Endothelial cell of umbilical vein (primary cell): ENCODE measurements around the gene DUSP28. TPM values are rescaled to one million over a fixed set of nuclear protein-coding genes. Genes with fewer than 3 reads are reported as not detected.

ENCODE experiments used
- BruUV-seq: library from RNA; stranded (reverse); fragments of 400-500 nt; replicated peaks from 2 replicates; lab custom pipeline; 2021; lab: Mats Ljungman, UMichigan
- CTCF ChIA-PET: fragments of 300-600, 350-600 bp; sonication (Branson Sonifier 250); formaldehyde crosslinking; loops from one replicate; lab custom pipeline; 2021; ENCODE audit warnings: antibody characterized with exemption, inconsistent platforms; lab: Charles Lee
- POLR2A ChIA-PET: fragments of 300-600, 350-600 bp; sonication (Branson Sonifier 250); formaldehyde crosslinking; loops from one replicate; lab custom pipeline; 2021; ENCODE audit warnings: antibody characterized with exemption, inconsistent platforms; lab: Charles Lee
- DNase-seq: peaks from one replicate; pipeline ENCODE4 v3.0.0-alpha.2; 2011; ENCODE audit warnings: low read depth, low spot score
- FAIRE-seq: peaks from 2 replicates; lab custom pipeline; 2011; peaks lifted over from hg19 to GRCh38; lab: Jason Lieb, UNC
- H2AFZ ChIP-seq: 2 replicates; pipeline ENCODE4 v1.6.0; 2012; ENCODE audit warnings: low read depth, low read length, control low read depth, inconsistent platforms
- H3K27ac ChIP-seq: 2 replicates; pipeline ENCODE4 v1.5.1; 2011; ENCODE audit warnings: low read depth, mild to moderate bottlenecking, control low read depth, low read length, moderate library complexity; ENCODE audit not compliant: insufficient read depth
- H3K27me3 ChIP-seq, 2 experiments: 2 replicates each; pipeline versions ENCODE4 v1.6.0 to v1.6.1; 2011; ENCODE audit warnings: low read length in 2 of 2, mixed read lengths in 1 of 2; ENCODE audit not compliant: control insufficient read depth in 2 of 2, insufficient read depth in 2 of 2
- H3K36me3 ChIP-seq, 2 experiments: 2 replicates in 1 of 2; 3 replicates in 1 of 2; pipeline ENCODE4 v1.5.1; 2011; ENCODE audit warnings: low read length in 2 of 2, mild to moderate bottlenecking in 1 of 2, moderate library complexity in 1 of 2; ENCODE audit not compliant: control insufficient read depth in 2 of 2, insufficient read depth in 2 of 2; ENCODE audit errors: extremely low read depth in 1 of 2
- H3K4me1 ChIP-seq: 3 replicates; pipeline ENCODE4 v1.5.1; 2011; ENCODE audit warnings: mild to moderate bottlenecking, low read length; ENCODE audit not compliant: control insufficient read depth, insufficient read depth; ENCODE audit errors: extremely low read depth
- H3K4me2 ChIP-seq: 2 replicates; pipeline ENCODE4 v1.6.1; 2011; ENCODE audit warnings: low read length, control low read depth, mixed read lengths; ENCODE audit not compliant: insufficient read depth
- H3K4me3 ChIP-seq, 3 experiments: fragments of 200-600 bp in 1 of 3; sonication (generic), shearing (Covaris generic) in 1 of 3; replicated peaks in 1 of 3; 2 replicates each; pipeline ENCODE4 v1.5.1; 2011 to 2016; ENCODE audit warnings: control low read depth in 3 of 3, low read length in 3 of 3, mild to moderate bottlenecking in 2 of 3, inconsistent platforms in 1 of 3, low read depth in 1 of 3, moderate library complexity in 1 of 3; ENCODE audit not compliant: insufficient read depth in 1 of 3
- H3K79me2 ChIP-seq: 2 replicates; pipeline ENCODE4 v1.6.0; 2012; ENCODE audit warnings: low read length, inconsistent platforms; ENCODE audit not compliant: control insufficient read depth, insufficient read depth
- H3K9ac ChIP-seq: replicated peaks from 2 replicates; pipeline ENCODE3; 2011; ENCODE audit warnings: low read length, control low read depth; ENCODE audit not compliant: insufficient read depth; ENCODE audit errors: extremely low read depth
- H3K9me1 ChIP-seq: replicated peaks from 3 replicates; pipeline ENCODE4 v1.6.0; 2011; ENCODE audit warnings: mild to moderate bottlenecking, low read length; ENCODE audit not compliant: control insufficient read depth, insufficient read depth; ENCODE audit errors: extremely low read depth
- H3K9me3 ChIP-seq: replicated peaks from 2 replicates; pipeline ENCODE4 v1.5.1; 2012; ENCODE audit warnings: low read length, inconsistent platforms; ENCODE audit not compliant: control insufficient read depth, insufficient read depth
- H4K20me1 ChIP-seq: replicated peaks from 2 replicates; pipeline ENCODE3; 2011; ENCODE audit warnings: mild to moderate bottlenecking, low read length; ENCODE audit not compliant: control insufficient read depth, insufficient read depth; ENCODE audit errors: extremely low read depth
- EZH2 ChIP-seq: IDR thresholded peaks from 2 replicates; pipeline ENCODE4 v1.6.1; 2012; ENCODE audit warnings: borderline replicate concordance, low read depth, mild to moderate bottlenecking, moderate library complexity, low read length, inconsistent platforms; ENCODE audit not compliant: severe bottlenecking
- FOS ChIP-seq: IDR thresholded peaks from 2 replicates; pipeline ENCODE4 v1.6.1; 2011; ENCODE audit warnings: mild to moderate bottlenecking, low read length, moderate library complexity, borderline replicate concordance; ENCODE audit not compliant: insufficient read depth
- GATA2 ChIP-seq: IDR thresholded peaks from 2 replicates; pipeline ENCODE4 v1.7.0; 2011; ENCODE audit warnings: low read depth, mild to moderate bottlenecking, moderate library complexity, mixed read lengths, low read length; ENCODE audit not compliant: insufficient read length, insufficient read depth
- JUN ChIP-seq: IDR thresholded peaks from 2 replicates; pipeline ENCODE4 v1.6.1; 2011; ENCODE audit warnings: borderline replicate concordance, low read depth; ENCODE audit not compliant: insufficient read length, insufficient read depth
- MYC ChIP-seq: IDR thresholded peaks from one replicate; pipeline ENCODE4 v1.6.1; 2011; ENCODE audit warnings: mild to moderate bottlenecking, low read depth, low read length
- POLR2A ChIP-seq: IDR thresholded peaks from 2 replicates; pipeline ENCODE4 v1.6.1; 2012; ENCODE audit warnings: low read depth, mild to moderate bottlenecking, control low read depth, low read length
- POLR2AphosphoS5 ChIP-seq: IDR thresholded peaks from 2 replicates; pipeline ENCODE4 v1.6.1; 2012; ENCODE audit warnings: low read depth, mild to moderate bottlenecking, control low read depth, low read length, moderate library complexity; ENCODE audit not compliant: insufficient read depth
- dilution Hi-C: fragments of 300-500 bp; cut with MboI; formaldehyde crosslinking; loops from one replicate; pipeline ENCODE4 v1.15.0; 2019; ENCODE audit warnings: low sequenced_read_pairs; ENCODE audit not compliant: extremely low pct_ligation_motif_present
- intact Hi-C: fragments of 100-400 bp; cut with micrococcal nuclease; formaldehyde crosslinking; loops from one replicate; pipeline ENCODE4 v1.10.0; 2022
- polyA plus RNA-seq, 4 experiments: library from polyadenylated mRNA; depleted of rRNA in 3 of 4; stranded (reverse) in 3 of 4; unstranded in 1 of 4; fragments of >200 nt; gene quantifications; 2 replicates each; pipeline versions ENCODE4 v1.2.1 to v1.2.3, GENCODE V29; 2011 to 2012; ENCODE audit warnings: missing spikeins in 1 of 4
- total RNA-seq: library from RNA; stranded (reverse); gene quantifications from 2 replicates; pipeline ENCODE4 v1.2.3, GENCODE V29; 2021
- TF ChIP-seq, protein P1 (sequence below): IDR thresholded peaks from 2 replicates; pipeline ENCODE4 v1.6.1; 2011; ENCODE audit not compliant: insufficient read depth, insufficient read length
- TF ChIP-seq, protein P2 (sequence below), 2 donors: IDR thresholded peaks; 1 replicate in 1 of 2; 2 replicates in 1 of 2; pipeline ENCODE4 v1.5.1; 2011; ENCODE audit warnings: low read length in 2 of 2, mild to moderate bottlenecking in 2 of 2, moderate library complexity in 2 of 2, control low read depth in 1 of 2, inconsistent platforms in 1 of 2, low read depth in 1 of 2; ENCODE audit not compliant: insufficient read depth in 1 of 2; ENCODE audit errors: extremely low read depth in 1 of 2

The DUSP28 gene
- total and polyA plus RNA-seq, 2 donors (not counting 3 experiments of a cell fraction or from before 2014, with no cell fraction given), result 2.2 to 4.3 TPM

DNA sequence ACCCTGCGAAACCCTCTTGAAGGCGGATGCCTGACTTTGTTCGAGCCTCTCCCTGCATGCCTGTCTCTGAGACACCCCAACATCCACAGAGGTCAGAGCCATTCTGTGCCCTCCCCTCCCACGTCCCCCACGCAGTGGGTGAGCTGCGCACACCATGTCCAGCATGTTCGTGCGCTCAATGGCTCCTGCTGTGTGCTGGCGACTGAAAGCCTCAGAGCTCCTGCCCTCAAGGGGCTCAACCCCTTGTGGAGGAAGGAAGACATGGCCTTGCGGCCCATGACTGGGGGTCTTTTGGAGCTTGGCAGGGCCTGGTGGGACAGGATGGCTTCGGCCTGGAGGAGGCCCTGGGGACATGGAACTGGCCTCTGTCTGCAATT is 48.1 kb upstream of the DUSP28 start:
- no peak for DNase-seq
- H3K4me3 ChIP-seq, result no peak overlapping the region
- BruUV-seq, result no TSS peak
- no peaks in the 10 kb centered on the region for H3K9me3 ChIP-seq
- ChIA-PET CTCF (interaction anchor here (5.0 kb wide), 1 partner anchor 329 kb away, joined by 78 read pairs; no protein-coding TSS in a partner anchor), POLR2A (no interaction called here)
- TF ChIP-seq, protein P1, sequence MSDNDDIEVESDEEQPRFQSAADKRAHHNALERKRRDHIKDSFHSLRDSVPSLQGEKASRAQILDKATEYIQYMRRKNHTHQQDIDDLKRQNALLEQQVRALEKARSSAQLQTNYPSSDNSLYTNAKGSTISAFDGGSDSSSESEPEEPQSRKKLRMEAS, result no peak
- TF ChIP-seq POLR2AphosphoS5, result no peak
- TF ChIP-seq POLR2A, result no peak
- no peak for TF ChIP-seq MYC
- no peak for TF ChIP-seq GATA2
- TF ChIP-seq, protein P2, sequence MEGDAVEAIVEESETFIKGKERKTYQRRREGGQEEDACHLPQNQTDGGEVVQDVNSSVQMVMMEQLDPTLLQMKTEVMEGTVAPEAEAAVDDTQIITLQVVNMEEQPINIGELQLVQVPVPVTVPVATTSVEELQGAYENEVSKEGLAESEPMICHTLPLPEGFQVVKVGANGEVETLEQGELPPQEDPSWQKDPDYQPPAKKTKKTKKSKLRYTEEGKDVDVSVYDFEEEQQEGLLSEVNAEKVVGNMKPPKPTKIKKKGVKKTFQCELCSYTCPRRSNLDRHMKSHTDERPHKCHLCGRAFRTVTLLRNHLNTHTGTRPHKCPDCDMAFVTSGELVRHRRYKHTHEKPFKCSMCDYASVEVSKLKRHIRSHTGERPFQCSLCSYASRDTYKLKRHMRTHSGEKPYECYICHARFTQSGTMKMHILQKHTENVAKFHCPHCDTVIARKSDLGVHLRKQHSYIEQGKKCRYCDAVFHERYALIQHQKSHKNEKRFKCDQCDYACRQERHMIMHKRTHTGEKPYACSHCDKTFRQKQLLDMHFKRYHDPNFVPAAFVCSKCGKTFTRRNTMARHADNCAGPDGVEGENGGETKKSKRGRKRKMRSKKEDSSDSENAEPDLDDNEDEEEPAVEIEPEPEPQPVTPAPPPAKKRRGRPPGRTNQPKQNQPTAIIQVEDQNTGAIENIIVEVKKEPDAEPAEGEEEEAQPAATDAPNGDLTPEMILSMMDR (IDR thresholded peaks at IDR 0.05; ENCODE audit: extremely low read depth in 1 of 2, insufficient read depth in 1 of 2, low read depth in 1 of 2, low read length in 2 of 2), result no peak
- no peak for TF ChIP-seq EZH2
- TF ChIP-seq FOS, result no peak
- TF ChIP-seq JUN, result no peak
- no peak overlapping the region for H3K27ac ChIP-seq
- no peaks in the 10 kb centered on the region for H3K36me3 ChIP-seq
- no peaks in the 10 kb centered on the region for H3K27me3 ChIP-seq
- H3K9me1 ChIP-seq, result no peaks in the 10 kb centered on the region
- no peak overlapping the region for H3K9ac ChIP-seq
- H3K79me2 ChIP-seq, result no peaks in the 10 kb centered on the region
- no peak overlapping the region for H3K4me2 ChIP-seq
- no peak for FAIRE-seq
- dilution Hi-C loops, result no loop called here
- no peaks in the 10 kb centered on the region for H4K20me1 ChIP-seq
- H2AFZ ChIP-seq, result no peak overlapping the region
- intact Hi-C loops, result loop anchor here (5.0 kb wide), 1 partner anchor 195 kb away; no protein-coding TSS in a partner anchor
- H3K4me1 ChIP-seq, result no peaks in the 10 kb centered on the region
